Measurements from ENCODE around the gene SERPINB7.

GRCh38 chr18:63848159-63848558, 72.9 kb downstream of the SERPINB7 start:
- TF ChIP-seq REST (IDR thresholded peaks at IDR 0.05; ENCODE audit: insufficient read depth in 1 of 2, low read depth in 2 of 2, low read length in 2 of 2) (no peak), SIN3A (IDR thresholded peaks at IDR 0.05; ENCODE audit: borderline replicate concordance, insufficient read depth, low read length) (no peak), POLR2AphosphoS5 (IDR thresholded peaks at IDR 0.05; ENCODE audit: low read depth, low read length) (no peak), FOXP2 (optimal IDR thresholded peaks at IDR 0.05; ENCODE audit: borderline replicate concordance, extremely low read depth, extremely low read length, insufficient read depth) (no peak), TAF1 (IDR thresholded peaks at IDR 0.05; ENCODE audit: borderline replicate concordance, insufficient read depth, low read length) (no peak)
